Ovary (tissue), 3 donors: ENCODE data around the gene FIG4.

Source experiments
- CTCF ChIP-seq, 3 donors: fragments of 450-650 bp in 2 of 3; fragments of 200-600 bp in 1 of 3; IDR thresholded peaks; one replicate each; pipeline versions ENCODE4 v1.5.1 to v1.8.0; 2016 to 2022; ENCODE audit warnings: antibody characterized with exemption in 3 of 3, mild to moderate bottlenecking in 1 of 3
- EP300 ChIP-seq: sonication (generic); formaldehyde crosslinking; IDR thresholded peaks from one replicate; pipeline ENCODE4 v1.6.1; 2017; ENCODE audit warnings: antibody characterized with exemption
- POLR2A ChIP-seq: fragments of 450-650 bp; IDR thresholded peaks from one replicate; pipeline ENCODE4 v1.6.1; 2017; ENCODE audit warnings: antibody characterized with exemption, mild to moderate bottlenecking, moderate library complexity
- donor health status: DM: no; HTN: no; CAD: no.

- TF ChIP-seq CTCF (IDR thresholded peaks at IDR 0.05) (no peak), POLR2A (no peak), EP300 (no peak)
These were observed 179.0 kb downstream of the FIG4 start for GRCh38 chr6:109870089-109870410.
